DND-41 (cell line): ENCODE measurements around the gene NKAPL.

Experiments
- ATAC-seq: fragments of 200-7000 bp; cut with Tn5 transposase; 3 replicates; pipeline ENCODE4 v1.9.1; 2021; ENCODE audit warnings: low read depth; ENCODE audit not compliant: insufficient read depth
- DNase-seq: peaks from one replicate; pipeline ENCODE4 v3.0.0-alpha.2; 2020
- H2AFZ ChIP-seq: 2 replicates; pipeline ENCODE4 v1.6.0; 2012; ENCODE audit warnings: low read depth, low read length
- H3K27ac ChIP-seq: 2 replicates; pipeline ENCODE4 v1.5.1; 2012; ENCODE audit warnings: low read length, inconsistent platforms
- H3K27me3 ChIP-seq: fragments of 200-600 bp; sonication (generic); 2 replicates; pipeline ENCODE4 v1.6.0; 2012; ENCODE audit warnings: low read length, mild to moderate bottlenecking, inconsistent platforms; ENCODE audit not compliant: insufficient read depth, poor library complexity
- H3K36me3 ChIP-seq: 2 replicates; pipeline ENCODE4 v1.5.1; 2012; ENCODE audit warnings: low read length, inconsistent platforms; ENCODE audit not compliant: insufficient read depth
- H3K4me1 ChIP-seq: 2 replicates; pipeline ENCODE4 v1.5.1; 2012; ENCODE audit warnings: mild to moderate bottlenecking, low read length; ENCODE audit not compliant: insufficient read depth
- H3K4me2 ChIP-seq: 2 replicates; pipeline ENCODE4 v1.6.0; 2012; ENCODE audit warnings: mild to moderate bottlenecking, moderate library complexity, low read length, inconsistent platforms; ENCODE audit not compliant: insufficient read depth
- H3K4me3 ChIP-seq, 2 experiments: fragments of 200-600 bp in 1 of 2; shearing (Covaris generic) in 1 of 2; 2 replicates each; pipeline ENCODE4 v1.5.1; 2012 to 2016; ENCODE audit warnings: inconsistent platforms in 2 of 2, low read length in 2 of 2, mild to moderate bottlenecking in 2 of 2, low read depth in 1 of 2, moderate library complexity in 1 of 2
- H3K79me2 ChIP-seq: 2 replicates; pipeline ENCODE4 v1.6.0; 2012; ENCODE audit warnings: low read length, inconsistent platforms; ENCODE audit not compliant: insufficient read depth
- H3K9ac ChIP-seq: 2 replicates; pipeline ENCODE4 v1.6.0; 2012; ENCODE audit warnings: low read depth, mild to moderate bottlenecking, inconsistent platforms, low read length, moderate library complexity
- H3K9me3 ChIP-seq: 2 replicates; pipeline ENCODE4 v1.5.1; 2012; ENCODE audit warnings: low read length, moderate library complexity, mild to moderate bottlenecking, inconsistent platforms; ENCODE audit not compliant: insufficient read depth, severe bottlenecking
- H4K20me1 ChIP-seq: 2 replicates; pipeline ENCODE4 v1.6.0; 2012; ENCODE audit warnings: low read length; ENCODE audit not compliant: insufficient read depth
- EZH2 ChIP-seq: IDR thresholded peaks from 3 replicates; pipeline ENCODE4 v1.6.1; 2012; ENCODE audit warnings: borderline replicate concordance, low read depth, mild to moderate bottlenecking, moderate library complexity, low read length, inconsistent platforms; ENCODE audit not compliant: severe bottlenecking
- TF ChIP-seq, protein P1 (sequence below): IDR thresholded peaks from 2 replicates; pipeline ENCODE4 v1.5.1; 2012; ENCODE audit warnings: borderline replicate concordance, low read length, moderate library complexity, mild to moderate bottlenecking; ENCODE audit not compliant: poor library complexity, severe bottlenecking; ENCODE audit errors: extremely low read depth

The NKAPL gene

DNA sequence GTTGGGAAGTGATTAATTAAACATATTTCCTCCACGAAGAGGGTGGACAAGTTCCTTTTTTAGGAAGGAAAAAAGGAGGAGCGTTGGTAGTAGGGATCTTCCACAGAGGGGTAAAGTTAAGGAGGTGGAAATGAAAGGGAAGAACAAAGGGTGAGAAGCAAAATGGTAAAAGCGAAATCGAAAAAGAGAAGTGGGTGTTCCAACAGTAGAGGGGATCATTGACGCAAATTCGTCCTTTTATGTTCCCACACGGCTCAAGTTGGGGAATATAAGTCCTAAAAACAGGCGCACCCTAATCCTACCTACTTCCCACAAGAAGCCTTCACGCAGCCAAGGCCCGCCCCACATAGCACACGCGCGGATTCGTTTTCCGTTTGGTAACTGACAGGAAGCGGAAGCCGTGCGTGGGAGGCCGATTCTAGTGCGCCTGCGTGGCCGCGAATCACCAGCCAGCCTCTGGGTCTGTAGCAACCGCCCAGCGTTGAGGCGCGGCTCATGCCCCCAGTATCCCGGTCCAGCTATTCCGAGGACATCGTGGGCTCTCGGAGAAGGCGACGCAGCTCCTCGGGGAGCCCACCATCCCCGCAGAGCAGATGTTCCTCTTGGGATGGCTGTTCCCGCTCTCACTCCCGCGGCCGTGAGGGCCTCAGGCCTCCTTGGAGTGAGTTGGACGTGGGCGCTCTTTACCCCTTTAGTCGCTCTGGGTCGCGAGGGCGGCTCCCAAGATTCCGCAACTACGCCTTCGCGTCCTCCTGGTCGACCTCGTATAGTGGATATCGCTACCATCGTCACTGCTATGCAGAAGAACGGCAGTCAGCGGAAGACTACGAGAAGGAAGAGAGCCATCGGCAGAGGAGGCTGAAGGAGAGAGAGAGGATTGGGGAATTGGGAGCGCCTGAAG, at the start of gene NKAPL:
TSS of gene NKAPL (plus strand) at position 421 of the 901 bp plus-strand sequence. CDS start at position 496, 75 bp downstream.
- Histone ChIP-seq H4K20me1 (no peaks in the 10 kb centered on the region), H3K79me2 (no peaks in the 10 kb centered on the region), H2AFZ (no peak within 1 kb of the TSS), H3K4me2 (no peak within 1 kb of the TSS), H3K4me3 (no peak within 1 kb of the TSS), H3K27me3 (no peaks in the 10 kb centered on the region), H3K27ac (no peak within 1 kb of the TSS), H3K36me3 (no peaks in the 10 kb centered on the region), H3K9ac (no peak within 1 kb of the TSS), H3K4me1 (no peaks in the 10 kb centered on the region), H3K9me3 (no peaks in the 10 kb centered on the region)
- TF ChIP-seq, protein P1, sequence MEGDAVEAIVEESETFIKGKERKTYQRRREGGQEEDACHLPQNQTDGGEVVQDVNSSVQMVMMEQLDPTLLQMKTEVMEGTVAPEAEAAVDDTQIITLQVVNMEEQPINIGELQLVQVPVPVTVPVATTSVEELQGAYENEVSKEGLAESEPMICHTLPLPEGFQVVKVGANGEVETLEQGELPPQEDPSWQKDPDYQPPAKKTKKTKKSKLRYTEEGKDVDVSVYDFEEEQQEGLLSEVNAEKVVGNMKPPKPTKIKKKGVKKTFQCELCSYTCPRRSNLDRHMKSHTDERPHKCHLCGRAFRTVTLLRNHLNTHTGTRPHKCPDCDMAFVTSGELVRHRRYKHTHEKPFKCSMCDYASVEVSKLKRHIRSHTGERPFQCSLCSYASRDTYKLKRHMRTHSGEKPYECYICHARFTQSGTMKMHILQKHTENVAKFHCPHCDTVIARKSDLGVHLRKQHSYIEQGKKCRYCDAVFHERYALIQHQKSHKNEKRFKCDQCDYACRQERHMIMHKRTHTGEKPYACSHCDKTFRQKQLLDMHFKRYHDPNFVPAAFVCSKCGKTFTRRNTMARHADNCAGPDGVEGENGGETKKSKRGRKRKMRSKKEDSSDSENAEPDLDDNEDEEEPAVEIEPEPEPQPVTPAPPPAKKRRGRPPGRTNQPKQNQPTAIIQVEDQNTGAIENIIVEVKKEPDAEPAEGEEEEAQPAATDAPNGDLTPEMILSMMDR = no peak
- no peak for TF ChIP-seq EZH2
- ATAC-seq (no peak), DNase-seq (no peak)

GRCh38 chr6:28209753-28210535, 49.2 kb upstream of the NKAPL start:
- no peaks in the 10 kb centered on the region for H3K79me2 ChIP-seq
- H3K4me1 ChIP-seq = no peaks in the 10 kb centered on the region
- H3K9ac ChIP-seq = no peak overlapping the region
- no peak overlapping the region for H3K4me3 ChIP-seq
- no peak overlapping the region for H3K4me2 ChIP-seq
- H3K9me3 ChIP-seq = no peaks in the 10 kb centered on the region
- TF ChIP-seq, protein P1 = no peak
- no peak for TF ChIP-seq EZH2
- no peak overlapping the region for H2AFZ ChIP-seq
- ATAC-seq = no peak
- no peak for DNase-seq
- H3K27me3 ChIP-seq = peaks cover 15% of the 10 kb centered on the region
- no peaks in the 10 kb centered on the region for H4K20me1 ChIP-seq
- H3K27ac ChIP-seq = no peak overlapping the region
- no peaks in the 10 kb centered on the region for H3K36me3 ChIP-seq

- H3K4me1 ChIP-seq = no peaks in the 10 kb centered on the region
- DNase-seq = no peak
- no peak overlapping the region for H3K4me2 ChIP-seq
- H2AFZ ChIP-seq = no peak overlapping the region
- no peak for ATAC-seq
- no peaks in the 10 kb centered on the region for H3K36me3 ChIP-seq
- no peaks in the 10 kb centered on the region for H4K20me1 ChIP-seq
- no peaks in the 10 kb centered on the region for H3K9me3 ChIP-seq
- TF ChIP-seq, protein P1 = no peak
- TF ChIP-seq EZH2 = no peak
- no peak overlapping the region for H3K9ac ChIP-seq
- no peak overlapping the region for H3K27ac ChIP-seq
- peaks cover 15% of the 10 kb centered on the region for H3K27me3 ChIP-seq
- no peaks in the 10 kb centered on the region for H3K79me2 ChIP-seq
- no peak overlapping the region for H3K4me3 ChIP-seq
Measured at GRCh38 chr6:28211840-28212509, 47.1 kb upstream of the NKAPL start.
